ENCODE results near the gene TERC.

TERC gene

GRCh38 chr3:169764882-169765612 is at the start of gene TERC:
TSS of gene TERC (minus strand) at chr3:169765060.
- peak; percentile 90 to 91 for DNase-seq

DNA sequence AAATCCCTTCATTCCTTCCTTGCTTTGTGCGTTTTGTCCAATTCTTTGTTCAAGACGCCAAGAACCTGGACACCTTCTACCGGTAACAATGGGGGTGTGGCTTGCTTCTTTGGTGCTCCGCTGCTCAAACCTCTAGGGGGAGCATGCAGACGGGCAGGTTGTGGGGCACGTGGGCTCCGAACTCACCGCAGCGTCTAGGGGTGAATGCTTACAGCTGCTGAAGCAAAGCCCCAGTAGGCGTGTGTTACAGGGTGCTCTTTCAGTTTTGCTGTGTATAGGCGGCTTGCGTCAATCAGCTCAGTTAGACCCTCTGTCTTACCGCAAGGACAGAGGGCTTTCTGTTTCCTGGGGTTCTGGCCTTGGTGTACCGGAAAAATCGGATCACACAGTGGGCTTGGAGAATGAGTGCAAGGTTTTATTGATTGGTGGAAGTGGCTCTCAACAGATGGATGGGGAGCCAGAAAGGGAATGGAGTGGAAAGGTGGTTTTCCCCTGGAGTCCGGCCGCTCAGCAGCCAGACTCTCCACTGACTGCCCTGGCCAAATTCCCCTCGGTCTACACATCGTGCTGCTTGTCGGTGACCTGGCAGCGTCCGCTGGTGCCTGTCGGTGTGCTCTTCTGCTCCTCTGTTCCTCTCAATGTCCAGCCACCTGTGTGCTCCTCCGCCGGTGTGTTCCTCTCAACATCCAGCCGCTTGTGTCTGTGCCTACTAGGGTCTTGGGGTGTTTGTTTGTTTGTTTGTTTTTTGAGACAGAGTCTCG is 49.1 kb upstream of the TERC start:
- DNase-seq = peak; percentile 60 to 76

DNA sequence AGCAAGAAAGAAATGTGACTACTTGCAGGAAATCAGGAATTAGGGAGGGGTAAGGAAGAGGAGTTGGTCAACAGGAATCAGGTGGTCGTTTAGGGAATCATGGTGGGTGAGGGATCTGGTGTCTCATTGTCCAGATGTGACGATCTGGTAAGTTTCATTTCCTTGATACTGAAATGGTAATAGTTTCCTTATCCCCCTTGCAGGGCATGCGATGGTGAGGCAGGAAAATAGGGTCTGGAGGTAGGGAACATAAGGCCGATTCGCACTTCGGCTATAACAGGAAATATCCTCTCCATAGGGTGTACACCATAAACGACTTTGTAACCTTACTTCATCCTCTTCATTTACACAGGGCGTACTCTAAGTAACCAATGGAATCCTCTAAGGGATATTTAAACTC is 48.4 kb upstream of the TERC start:
- DNase-seq = peak in 1 of 2 experiments; percentile 7

GRCh38 chr3:169812332-169813235 is 47.7 kb upstream of the TERC start, which contains the start of the genes LRRC34 and LRRIQ4:
TSS of gene LRRC34 (minus strand) at chr3:169812904. CDS start at chr3:169812548, 356 bp downstream.
TSS of gene LRRIQ4 (plus strand) at chr3:169812870. CDS start at chr3:169821922, 9,052 bp downstream.
- DNase-seq = peak; percentile 79 to 86

DNA sequence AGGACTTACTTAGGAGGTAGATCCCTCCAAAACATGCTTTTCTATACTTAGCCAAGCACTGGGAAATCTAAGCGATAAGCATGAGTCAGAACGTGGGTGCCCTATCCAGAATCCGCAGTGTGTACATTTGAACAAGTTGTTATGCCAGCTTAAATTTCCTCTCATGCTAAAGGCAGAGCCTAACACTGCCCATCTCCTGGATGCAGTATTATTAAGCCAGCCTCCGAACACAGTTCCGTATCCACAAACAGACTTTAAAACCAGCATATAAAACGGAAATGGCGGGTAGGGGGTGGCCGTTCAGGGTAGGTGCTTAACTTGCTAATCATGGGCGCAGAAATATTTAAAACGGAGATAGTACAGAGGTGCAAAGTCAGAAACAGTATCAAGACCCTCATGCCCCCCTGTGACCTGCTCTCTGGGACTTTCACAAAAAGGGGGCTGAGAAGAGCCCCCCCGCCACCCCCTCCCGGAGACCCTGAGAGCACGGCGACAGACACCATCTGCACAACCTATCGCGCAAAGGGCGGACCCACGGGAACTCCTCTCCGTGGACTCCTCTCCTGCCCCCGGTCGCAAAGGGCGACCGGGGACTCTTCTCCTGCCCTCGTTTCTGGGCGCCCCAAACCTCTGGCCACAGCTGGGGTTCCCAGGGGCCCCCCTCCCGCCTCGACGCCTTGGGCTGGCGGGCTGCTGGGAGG is 46.9 kb upstream of the TERC start:
- DNase-seq = peak in 1 of 2 experiments; percentile 7

DNA sequence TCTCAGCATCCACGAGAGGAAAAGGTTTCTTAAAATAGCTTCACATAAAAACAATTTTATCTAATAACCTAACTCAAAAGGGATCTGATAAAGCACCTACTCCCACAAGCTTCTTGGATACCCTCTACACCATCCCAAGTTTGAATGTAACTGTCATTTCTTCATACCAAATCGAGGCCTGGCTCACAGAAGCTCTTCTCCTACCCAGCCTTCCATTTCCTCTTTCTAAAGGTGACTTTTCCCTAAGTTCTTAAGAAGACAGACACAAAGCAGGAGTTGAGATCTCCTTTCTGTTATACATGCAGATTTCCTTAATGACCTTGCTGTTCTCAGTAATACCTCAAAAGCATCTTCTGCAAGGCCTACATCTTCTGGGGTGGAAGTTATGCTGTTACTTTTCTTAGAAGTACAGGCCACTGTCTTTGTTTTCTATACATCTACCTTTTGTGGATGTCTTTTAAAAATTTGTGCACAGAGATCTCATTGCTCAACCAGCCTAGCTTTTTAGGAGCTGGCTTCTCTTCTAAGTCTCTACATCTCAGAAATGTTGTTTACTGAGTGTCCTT is 44.5 kb upstream of the TERC start:
- no peak for DNase-seq

GRCh38 chr3:169804681-169805080 is 39.8 kb upstream of the TERC start:
- DNase-seq = no peak

DNA sequence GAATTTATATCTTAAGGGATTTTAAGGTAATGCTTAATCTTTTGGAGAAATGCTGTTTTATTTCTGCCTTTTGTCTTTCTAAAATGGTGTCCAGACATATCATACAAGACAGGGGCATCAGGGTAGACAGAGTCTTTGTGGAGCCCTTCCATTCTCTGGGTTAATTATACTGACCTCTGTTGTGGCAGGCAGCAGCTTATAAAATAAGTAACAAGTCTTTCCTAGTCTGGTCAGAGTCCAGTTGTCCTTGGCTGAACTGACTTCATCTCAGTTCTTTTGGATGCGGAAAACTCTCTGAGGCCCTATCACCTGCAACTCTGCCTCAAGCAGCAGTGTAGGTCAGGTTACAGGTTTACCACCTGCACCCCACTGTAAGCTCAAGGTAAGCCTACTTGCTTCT is 27.5 kb upstream of the TERC start:
- no peak for DNase-seq

DNA sequence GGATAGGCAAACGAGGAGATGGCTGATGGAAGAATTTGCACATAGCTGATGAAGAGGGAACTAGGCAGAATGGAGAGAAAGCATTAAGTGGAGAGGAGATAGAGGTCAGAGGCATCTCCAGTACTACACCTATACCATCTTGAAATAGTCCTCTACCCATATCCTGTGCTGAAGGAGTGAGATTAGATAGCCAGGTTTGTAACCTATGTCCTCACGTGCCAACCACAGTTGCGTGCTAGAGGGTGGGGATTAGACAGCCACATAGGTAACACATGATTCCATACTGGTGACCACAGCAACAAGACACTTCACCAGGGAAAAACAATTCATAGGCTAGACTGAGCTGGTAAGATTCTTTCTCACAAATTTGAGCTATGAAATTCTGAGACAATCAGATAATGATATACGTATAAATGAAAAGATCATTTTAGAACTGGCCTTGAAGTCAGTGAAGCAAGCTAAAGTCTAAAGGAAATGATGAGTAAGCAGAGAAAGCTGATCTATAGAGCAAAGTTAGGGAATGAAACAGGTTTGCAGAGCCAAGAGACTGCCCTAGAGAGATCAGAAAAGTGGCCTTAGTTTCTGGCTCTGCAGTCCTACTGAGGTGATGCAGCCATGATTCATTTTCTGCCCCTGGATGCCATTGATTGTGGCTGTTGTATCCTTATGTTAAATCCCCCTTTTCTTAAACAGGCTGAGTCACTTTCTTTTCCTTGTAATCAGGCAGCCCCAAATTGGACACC is 26.0 kb upstream of the TERC start:
- no peak for DNase-seq

GRCh38 chr3:169790219-169790618 is 25.4 kb upstream of the TERC start:
- no peak for DNase-seq

GRCh38 chr3:169787791-169788190 is 22.9 kb upstream of the TERC start:
- DNase-seq = no peak

DNA sequence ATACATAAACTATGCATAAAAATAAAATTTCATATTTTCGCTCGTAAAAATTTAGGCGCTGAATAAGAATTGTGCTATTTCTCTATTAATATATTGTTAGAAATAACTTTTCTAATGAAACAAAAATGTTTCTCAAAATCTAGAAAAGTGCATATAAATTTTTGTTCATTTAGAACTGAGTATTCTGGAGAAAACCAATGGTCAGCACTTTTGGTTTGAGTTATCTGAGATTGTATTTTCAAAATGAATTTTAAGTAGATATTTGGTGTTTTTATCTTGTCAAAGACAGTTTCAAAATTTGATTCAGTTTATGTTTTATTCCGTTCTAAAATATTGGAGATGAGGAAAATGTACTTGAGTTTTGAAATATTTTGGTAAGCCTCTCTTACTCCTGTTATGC is 22.3 kb upstream of the TERC start:
- DNase-seq = no peak

DNA sequence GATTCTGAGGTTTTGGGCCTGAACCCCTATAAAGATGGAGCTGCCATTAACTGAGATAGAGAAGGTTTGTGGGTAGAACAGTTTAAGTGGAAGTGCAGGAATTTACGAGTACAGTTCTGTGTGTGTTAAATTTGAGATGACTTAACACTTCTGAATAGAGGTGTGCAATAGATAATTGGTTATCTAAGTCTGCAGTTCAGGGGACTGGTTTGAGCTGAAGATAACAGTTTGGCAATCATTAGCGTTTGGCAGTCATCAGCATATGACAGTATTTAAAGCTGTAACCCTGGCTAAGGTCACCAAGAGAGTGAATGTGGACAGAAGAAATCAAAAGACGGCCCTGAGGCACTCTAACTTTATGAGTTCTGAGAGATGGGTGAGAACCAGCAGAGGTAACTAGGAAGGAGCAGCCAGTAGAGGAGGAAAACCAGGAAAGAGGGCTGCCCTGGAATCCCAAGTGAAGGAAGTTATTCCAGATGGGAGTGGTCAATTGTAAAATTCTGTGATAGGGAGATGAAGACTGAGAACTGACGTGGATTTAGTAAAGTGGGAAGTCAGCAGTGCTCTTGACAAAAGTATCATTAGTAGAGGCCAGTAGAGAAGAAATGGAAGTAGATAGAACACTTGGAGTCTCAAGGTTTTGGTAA is 16.5 kb upstream of the TERC start:
- DNase-seq = no peak

DNA sequence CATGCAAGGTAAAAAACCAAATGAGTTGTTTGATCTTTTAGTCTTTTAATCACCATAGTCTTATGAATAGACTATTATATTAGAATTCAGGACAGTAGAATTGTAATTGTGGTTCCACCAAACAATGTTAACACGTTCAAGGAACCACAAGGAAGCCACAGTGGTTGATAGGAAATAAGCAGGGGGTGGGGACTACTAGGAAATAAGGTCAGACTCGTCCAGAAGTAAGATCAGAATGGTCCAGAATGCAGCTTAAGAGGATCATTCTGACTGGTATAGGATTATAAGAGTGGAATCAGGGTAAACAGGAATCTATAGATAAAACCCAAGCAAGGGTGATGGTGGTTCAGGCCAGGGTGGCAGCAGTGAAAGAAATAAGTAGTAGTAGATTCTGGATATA is 15.9 kb upstream of the TERC start:
- DNase-seq = no peak

DNA sequence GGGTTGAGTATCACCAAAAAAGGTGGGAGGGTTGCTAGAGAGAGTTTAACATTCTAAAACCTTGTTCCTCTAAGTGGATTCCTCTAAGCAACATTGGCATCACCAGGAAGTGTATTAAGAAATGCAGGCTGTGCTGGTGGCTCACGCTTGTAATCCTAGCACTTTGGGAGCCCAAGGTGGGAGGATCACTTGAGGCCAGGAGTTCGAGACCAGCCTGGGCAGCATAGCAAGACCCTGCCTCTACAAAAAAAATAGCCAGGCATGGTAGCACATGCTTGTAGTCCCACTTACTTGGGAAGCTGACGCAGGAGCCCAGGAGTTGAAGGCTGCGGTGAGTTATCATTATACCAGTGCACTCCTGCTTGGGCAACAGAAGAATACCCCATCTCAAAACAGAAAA is 13.0 kb upstream of the TERC start:
- DNase-seq = no peak

- no peak for DNase-seq
Measured at GRCh38 chr3:169774186-169774585, 9.3 kb upstream of the TERC start.

- DNase-seq = peak; percentile 93 to 94
Measured at GRCh38 chr3:169772897-169773816, 8.3 kb upstream of the TERC start, which contains the start of gene MYNN. TSS of gene MYNN (plus strand) at chr3:169773396. CDS start at chr3:169774296, 900 bp downstream.

- DNase-seq = peak; percentile 62 to 72
Measured at GRCh38 chr3:169772305-169772896, 7.5 kb upstream of the TERC start.

Measured in activated CD4-positive, alpha-beta T cell treated with anti-CD3 and anti-CD28 coated beads, Interleukin-2, amount 50 U/mL, for 48 hours (primary cell).